ENCODE data around the gene CCDC8.
"Not testable (repeated sequence)": the region's sequence is repeated elsewhere in the genome, so short reads cannot be mapped to it uniquely, and the experiment has no call there.

Gene CCDC8

GRCh38 chr19:46404055-46404752 is 9.2 kb downstream of the CCDC8 start:
- Mint-ChIP-seq H3K36me3 (ENCODE audit: low read depth) (no peaks in the 10 kb centered on the region), H3K27ac (peak overlapping the region; percentile 4), H3K9me3 (no peaks in the 10 kb centered on the region), H3K4me3 (peak overlapping the region; percentile 55), H3K27me3 (peaks cover 83% of the 10 kb centered on the region), H3K4me1 (ENCODE audit: low read depth) (peaks cover 30% of the 10 kb centered on the region)
- intact Hi-C loops (cut with micrococcal nuclease), result no loop called here

GRCh38 chr19:46402725-46403124 is 10.6 kb downstream of the CCDC8 start:
- Mint-ChIP-seq H3K4me3 (no peak overlapping the region), H3K27me3 (peaks cover 82% of the 10 kb centered on the region), H3K27ac (no peak overlapping the region)

GRCh38 chr19:46397801-46398479 is 15.4 kb downstream of the CCDC8 start:
- H3K27me3 Mint-ChIP-seq, result peaks cover 48% of the 10 kb centered on the region
- H3K9me3 Mint-ChIP-seq; intact Hi-C loops (cut with micrococcal nuclease); H3K27ac Mint-ChIP-seq; H3K4me3 Mint-ChIP-seq: not testable (repeated sequence)
- peaks cover 12% of the 10 kb centered on the region for H3K36me3 Mint-ChIP-seq (ENCODE audit: low read depth)
- peaks cover 25% of the 10 kb centered on the region for H3K4me1 Mint-ChIP-seq (ENCODE audit: low read depth)

More at GRCh38 chr19:46402725-46403124, 10.6 kb downstream of the CCDC8 start:
- no peaks in the 10 kb centered on the region for H3K9me3 Mint-ChIP-seq
- intact Hi-C loops (cut with micrococcal nuclease), result loop anchor here (1.0 kb wide), 2 partner anchors 85 to 111 kb away; no protein-coding TSS in a partner anchor
- H3K4me1 Mint-ChIP-seq (ENCODE audit: low read depth), result peaks cover 21% of the 10 kb centered on the region
- no peaks in the 10 kb centered on the region for H3K36me3 Mint-ChIP-seq (ENCODE audit: low read depth)

GRCh38 chr19:46394402-46394797 is 19.0 kb downstream of the CCDC8 start:
- Mint-ChIP-seq H3K4me3 (no peak overlapping the region), H3K36me3 (ENCODE audit: low read depth) (peaks cover 41% of the 10 kb centered on the region), H3K27me3 (peaks cover 25% of the 10 kb centered on the region), H3K27ac (no peak overlapping the region), H3K4me1 (ENCODE audit: low read depth) (peaks cover 32% of the 10 kb centered on the region), H3K9me3 (peaks cover 3% of the 10 kb centered on the region)
- intact Hi-C loops (cut with micrococcal nuclease), result loop anchor here (2.0 kb wide), 1 partner anchor 94 kb away; no protein-coding TSS in a partner anchor

- H3K4me3 Mint-ChIP-seq, result no peak overlapping the region
- H3K4me1 Mint-ChIP-seq (ENCODE audit: low read depth), result peaks cover 33% of the 10 kb centered on the region
- intact Hi-C loops (cut with micrococcal nuclease), result loop anchor here (2.0 kb wide), 1 partner anchor 95 kb away; no protein-coding TSS in a partner anchor
- H3K36me3 Mint-ChIP-seq (ENCODE audit: low read depth), result peaks cover 48% of the 10 kb centered on the region
- H3K27me3 Mint-ChIP-seq, result peaks cover 20% of the 10 kb centered on the region
- H3K9me3 Mint-ChIP-seq, result peaks cover 7% of the 10 kb centered on the region
- H3K27ac Mint-ChIP-seq, result peak overlapping the region; percentile 55
Observed at GRCh38 chr19:46393456-46394401, 19.6 kb downstream of the CCDC8 start.

- H3K4me3 Mint-ChIP-seq, result no peak overlapping the region
- H3K27ac Mint-ChIP-seq, result peak overlapping the region; percentile 55
- H3K9me3 Mint-ChIP-seq, result peaks cover 7% of the 10 kb centered on the region
- H3K36me3 Mint-ChIP-seq (ENCODE audit: low read depth), result peaks cover 57% of the 10 kb centered on the region
- intact Hi-C loops (cut with micrococcal nuclease), result no loop called here
- peaks cover 14% of the 10 kb centered on the region for H3K27me3 Mint-ChIP-seq
- H3K4me1 Mint-ChIP-seq (ENCODE audit: low read depth), result peaks cover 33% of the 10 kb centered on the region
Observed at GRCh38 chr19:46392837-46393236, 20.5 kb downstream of the CCDC8 start.

- H3K4me3 Mint-ChIP-seq, result no peak overlapping the region
- H3K36me3 Mint-ChIP-seq (ENCODE audit: low read depth), result peaks cover 62% of the 10 kb centered on the region
- peaks cover 9% of the 10 kb centered on the region for H3K27me3 Mint-ChIP-seq
- no peak overlapping the region for H3K27ac Mint-ChIP-seq
- H3K9me3 Mint-ChIP-seq, result peaks cover 7% of the 10 kb centered on the region
- peaks cover 33% of the 10 kb centered on the region for H3K4me1 Mint-ChIP-seq (ENCODE audit: low read depth)
- intact Hi-C loops (cut with micrococcal nuclease), result no loop called here
Observed at GRCh38 chr19:46392252-46392801, 21.0 kb downstream of the CCDC8 start.

GRCh38 chr19:46391296-46392251 is 21.8 kb downstream of the CCDC8 start:
- H3K4me3 Mint-ChIP-seq, result no peak overlapping the region
- peaks cover 7% of the 10 kb centered on the region for H3K9me3 Mint-ChIP-seq
- H3K27me3 Mint-ChIP-seq, result peaks cover 4% of the 10 kb centered on the region
- intact Hi-C loops (cut with micrococcal nuclease), result no loop called here
- peaks cover 33% of the 10 kb centered on the region for H3K4me1 Mint-ChIP-seq (ENCODE audit: low read depth)
- no peak overlapping the region for H3K27ac Mint-ChIP-seq
- H3K36me3 Mint-ChIP-seq (ENCODE audit: low read depth), result peaks cover 69% of the 10 kb centered on the region

- Mint-ChIP-seq H3K27ac (no peak overlapping the region), H3K4me1 (ENCODE audit: low read depth) (peaks cover 33% of the 10 kb centered on the region), H3K36me3 (ENCODE audit: low read depth) (peaks cover 76% of the 10 kb centered on the region), H3K27me3 (peaks cover under 1% of the 10 kb centered on the region), H3K4me3 (no peak overlapping the region), H3K9me3 (peaks cover 7% of the 10 kb centered on the region)
- intact Hi-C loops (cut with micrococcal nuclease), result no loop called here
Observed at GRCh38 chr19:46390866-46391265, 22.5 kb downstream of the CCDC8 start.

GRCh38 chr19:46390121-46390858 is 23.1 kb downstream of the CCDC8 start:
- intact Hi-C loops (cut with micrococcal nuclease), result no loop called here
- H3K36me3 Mint-ChIP-seq (ENCODE audit: low read depth), result peaks cover 82% of the 10 kb centered on the region

GRCh38 chr19:46388311-46389095 is 24.9 kb downstream of the CCDC8 start:
- Mint-ChIP-seq H3K4me1 (ENCODE audit: low read depth) (peaks cover 22% of the 10 kb centered on the region), H3K9me3 (peaks cover 7% of the 10 kb centered on the region), H3K27me3 (no peaks in the 10 kb centered on the region), H3K27ac (no peak overlapping the region), H3K36me3 (ENCODE audit: low read depth) (peaks cover 93% of the 10 kb centered on the region), H3K4me3 (no peak overlapping the region)
- intact Hi-C loops (cut with micrococcal nuclease), result no loop called here

More at GRCh38 chr19:46390121-46390858, 23.1 kb downstream of the CCDC8 start:
- Mint-ChIP-seq H3K4me1 (ENCODE audit: low read depth) (peaks cover 33% of the 10 kb centered on the region), H3K27me3 (no peaks in the 10 kb centered on the region), H3K27ac (no peak overlapping the region), H3K4me3 (no peak overlapping the region), H3K9me3 (peaks cover 7% of the 10 kb centered on the region)
